K562 (cell line): ENCODE results near the gene IDNK. TPM values are rescaled to one million over a fixed set of nuclear protein-coding genes. Genes with fewer than 3 reads are reported as not detected.

Experiments
- ADNP ChIP-seq: fragments of 200-800 bp; sonication (Bioruptor generic); IDR thresholded peaks from 2 replicates; pipeline ENCODE4 v1.6.1; 2016; ENCODE audit warnings: missing genetic modification characterization, missing compliant biosample characterization
- ARID1B ChIP-seq: fragments of 450-650 bp; IDR thresholded peaks from 2 replicates; pipeline ENCODE4 v1.6.1; 2016; ENCODE audit warnings: antibody characterized with exemption, mild to moderate bottlenecking, inconsistent platforms
- BRF1 ChIP-seq: IDR thresholded peaks from 3 replicates; pipeline ENCODE4 v1.6.1; 2011; ENCODE audit warnings: borderline replicate concordance, mild to moderate bottlenecking; ENCODE audit not compliant: insufficient read length; ENCODE audit errors: extremely low read depth
- CBFA2T2 ChIP-seq: fragments of 450-650 bp; conservative IDR thresholded peaks from 2 replicates; pipeline ENCODE4 v1.6.1; 2017; ENCODE audit warnings: mild to moderate bottlenecking
- ETV1 ChIP-seq: fragments of 450-650 bp; conservative IDR thresholded peaks from 2 replicates; pipeline ENCODE4 v1.6.1; 2016; ENCODE audit warnings: missing genetic modification characterization, control low read depth, low read depth, missing compliant biosample characterization
- EWSR1 ChIP-seq: fragments of 450-650 bp; IDR thresholded peaks from 2 replicates; pipeline ENCODE4 v1.6.1; 2018; ENCODE audit warnings: borderline replicate concordance, mild to moderate bottlenecking, low read depth, moderate library complexity; ENCODE audit not compliant: partially characterized antibody
- HMBOX1 ChIP-seq: sonication (generic); IDR thresholded peaks from 2 replicates; pipeline ENCODE4 v1.6.1; 2016
- ILK ChIP-seq: fragments of 450-650 bp; IDR thresholded peaks from 2 replicates; pipeline ENCODE4 v1.6.1; 2016; ENCODE audit warnings: missing genetic modification characterization, low read depth, mild to moderate bottlenecking, missing compliant biosample characterization, moderate library complexity, borderline replicate concordance
- MCM2 ChIP-seq: fragments of 450-650 bp; IDR thresholded peaks from 2 replicates; pipeline ENCODE4 v1.6.1; 2017; ENCODE audit warnings: low read depth, mild to moderate bottlenecking
- MCM3 ChIP-seq: fragments of 450-650 bp; IDR thresholded peaks from 2 replicates; pipeline ENCODE4 v1.6.1; 2016
- MTA2 ChIP-seq: fragments of 450-650 bp; IDR thresholded peaks from 2 replicates; pipeline ENCODE4 v1.6.1; 2016; ENCODE audit warnings: low read depth
- NELFE ChIP-seq: IDR thresholded peaks from 2 replicates; pipeline ENCODE4 v1.6.1; 2011; ENCODE audit warnings: mild to moderate bottlenecking; ENCODE audit not compliant: insufficient read depth, insufficient read length
- NR0B1 ChIP-seq: fragments of 450-650 bp; IDR thresholded peaks from one replicate; pipeline ENCODE4 v1.6.1; 2018; ENCODE audit warnings: mild to moderate bottlenecking, moderate library complexity; ENCODE audit not compliant: partially characterized antibody
- PCBP1 ChIP-seq: fragments of 200-400 bp; formaldehyde crosslinking; IDR thresholded peaks from 2 replicates; pipeline ENCODE4 v1.6.1; 2018; ENCODE audit warnings: mild to moderate bottlenecking, low read depth, low read length; ENCODE audit not compliant: poor library complexity, severe bottlenecking
- POLR2AphosphoS5 ChIP-seq: IDR thresholded peaks from 2 replicates; pipeline ENCODE4 v1.6.1; 2011; ENCODE audit warnings: mild to moderate bottlenecking, low read depth, low read length, moderate library complexity; ENCODE audit not compliant: control insufficient read depth, insufficient read depth
- POLR2G ChIP-seq: fragments of 200-400 bp; formaldehyde crosslinking; IDR thresholded peaks from 2 replicates; pipeline ENCODE4 v1.6.1; 2017; ENCODE audit warnings: low read depth, mild to moderate bottlenecking, antibody characterized with exemption, low read length, moderate library complexity
- RAD51 ChIP-seq: fragments of 450-650 bp; IDR thresholded peaks from 2 replicates; pipeline ENCODE4 v1.7.1; 2016; ENCODE audit warnings: low read depth, mild to moderate bottlenecking, borderline replicate concordance
- RBBP5 ChIP-seq: fragments of 200-600 bp; sonication (generic); IDR thresholded peaks from 2 replicates; pipeline ENCODE4 v1.6.1; 2012; ENCODE audit warnings: borderline replicate concordance, mild to moderate bottlenecking, low read length, control low read depth, inconsistent platforms; ENCODE audit not compliant: insufficient read depth, poor library complexity, severe bottlenecking
- STAT5A ChIP-seq: IDR thresholded peaks from 2 replicates; pipeline ENCODE4 v1.6.1; 2012; ENCODE audit warnings: low read length, inconsistent platforms, borderline replicate concordance
- TAF9B ChIP-seq: fragments of 450-650 bp; IDR thresholded peaks from 2 replicates; pipeline ENCODE4 v1.6.1; 2018; ENCODE audit warnings: mild to moderate bottlenecking; ENCODE audit not compliant: partially characterized antibody
- TAL1 ChIP-seq: fragments of 450-650 bp; IDR thresholded peaks from 2 replicates; pipeline ENCODE4 v1.6.1; 2016; ENCODE audit warnings: mild to moderate bottlenecking
- XRCC4 ChIP-seq: IDR thresholded peaks from one replicate; pipeline ENCODE4 v1.6.1; 2011; ENCODE audit not compliant: insufficient read depth, insufficient read length; ENCODE audit errors: extremely low read depth
- ZC3H11A ChIP-seq: IDR thresholded peaks from 2 replicates; pipeline ENCODE4 v1.6.1; 2012; ENCODE audit warnings: low read depth, low read length, improper control_type of control experiment
- ZNF133 ChIP-seq: fragments of 250-450 bp; sonication (Bioruptor Pico); IDR thresholded peaks from 2 replicates; pipeline ENCODE4 v1.4.0; 2020; ENCODE audit warnings: mild to moderate bottlenecking
- ZNF551 ChIP-seq: fragments of 250-450 bp; sonication (Bioruptor Pico); IDR thresholded peaks from 2 replicates; pipeline ENCODE4 v1.5.0; 2021; ENCODE audit warnings: mild to moderate bottlenecking, moderate library complexity
- ZNF586 ChIP-seq: fragments of 450-650 bp; formaldehyde crosslinking; conservative IDR thresholded peaks from 2 replicates; pipeline ENCODE4 v1.4.0; 2020; ENCODE audit warnings: mild to moderate bottlenecking, moderate library complexity
- polyA plus RNA-seq, 8 experiments: library from polyadenylated mRNA; depleted of rRNA in 4 of 8; stranded (reverse) in 5 of 8; unstranded in 3 of 8; fragments of >200 nt; fragmentation: Nextera tagmentation in 2 of 8; fragmentation: Illumina TruSeq in 1 of 8; extraction: Ambion mirVana in 2 of 8; extraction: Trizol in 1 of 8; gene quantifications; 2 replicates each; pipeline versions ENCODE4 v1.2.1 to v1.2.3, GENCODE V29; 2011 to 2014; ENCODE audit warnings: inconsistent platforms in 1 of 8, missing spikeins in 1 of 8
- total RNA-seq, 7 experiments: library from RNA; depleted of rRNA in 6 of 7; stranded (reverse); fragments of >200 nt in 6 of 7; fragmentation: Illumina TruSeq in 2 of 7; extraction: Trizol in 2 of 7; gene quantifications; 2 replicates each; pipeline versions ENCODE4 v1.2.1 to v1.2.3, GENCODE V29; 2011 to 2021; ENCODE audit warnings: low replicate concordance in 1 of 7

IDNK gene
- total and polyA plus RNA-seq, 9 of the 15 experiments (the other 6 are each of a cell fraction or from before 2014, with no cell fraction given) = 0.41 to 1.1 (median 0.55) TPM

- peak; percentile 40; the same call in 1 of the 2 replicates for TF ChIP-seq STAT5A
- no peak for TF ChIP-seq EWSR1
- TF ChIP-seq POLR2AphosphoS5 = 0 out of 2 replicates have a peak, but pooled peaks have one; percentile 14
- TF ChIP-seq TAF9B = no peak
- no peak for TF ChIP-seq ZC3H11A
- peak; percentile 65 for TF ChIP-seq HMBOX1
- TF ChIP-seq NELFE = no peak
- peak; percentile 16 for TF ChIP-seq RBBP5
- no peak for TF ChIP-seq RAD51
- no peak for TF ChIP-seq ADNP (tag)
- TF ChIP-seq ARID1B = peak; percentile 57
- peak; percentile 23; the same call in 1 of the 2 replicates for TF ChIP-seq CBFA2T2
- no peak for TF ChIP-seq ZNF551
- no peak for TF ChIP-seq BRF1
- no peak for TF ChIP-seq POLR2G
- TF ChIP-seq ETV1 (tag) = peak; percentile 49; the same call in 1 of the 2 replicates
- no peak for TF ChIP-seq MCM3
- TF ChIP-seq MTA2 = 0 out of 2 replicates have a peak, but pooled peaks have one; percentile 7
- TF ChIP-seq ILK (tag) = no peak
- no peak for TF ChIP-seq XRCC4
- no peak for TF ChIP-seq MCM2
- no peak for TF ChIP-seq ZNF133 (CRISPR knock-in tag)
- no peak for TF ChIP-seq PCBP1
- peak; percentile 46 for TF ChIP-seq TAL1
- TF ChIP-seq NR0B1 = no peak
- TF ChIP-seq ZNF586 = no peak
Measured at GRCh38 chr9:83623679-83624076, 735 bp downstream of the IDNK start (continued).
